Hepatocyte (in vitro differentiated cells): ENCODE results near the gene TFEB.

ENCODE experiments used
- EZH2 ChIP-seq: fragments of 200-600 bp; sonication (generic); IDR thresholded peaks from 2 replicates; pipeline ENCODE4 v1.6.1; 2016; ENCODE audit warnings: antibody characterized with exemption, mild to moderate bottlenecking, borderline replicate concordance
- TF ChIP-seq, protein P1 (sequence below): fragments of 200-600 bp; sonication (generic); IDR thresholded peaks from 2 replicates; pipeline ENCODE4 v1.5.1; 2016; ENCODE audit warnings: antibody characterized with exemption, mild to moderate bottlenecking; ENCODE audit not compliant: poor library complexity

DNA sequence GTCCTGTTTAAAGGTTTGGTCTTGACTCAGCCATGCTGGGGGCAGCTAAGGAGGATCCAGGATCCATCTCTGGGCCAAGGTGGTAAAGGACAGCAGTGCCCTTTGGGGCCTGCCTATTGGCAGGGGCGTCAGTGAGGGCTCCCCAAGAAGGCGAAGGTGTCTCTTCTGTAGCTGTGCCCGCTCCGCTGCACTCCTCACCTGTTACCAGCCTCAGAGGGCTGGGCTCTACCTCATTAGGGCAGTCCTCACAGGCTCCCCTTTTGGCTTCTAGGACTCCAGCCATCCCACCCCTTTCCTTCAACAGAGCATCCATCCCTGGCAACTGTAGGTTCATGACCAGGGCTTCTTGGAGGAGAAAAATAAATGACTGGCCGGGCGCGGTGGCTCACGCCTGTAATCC, 34.0 kb upstream of the TFEB start:
- TF ChIP-seq, protein P1, sequence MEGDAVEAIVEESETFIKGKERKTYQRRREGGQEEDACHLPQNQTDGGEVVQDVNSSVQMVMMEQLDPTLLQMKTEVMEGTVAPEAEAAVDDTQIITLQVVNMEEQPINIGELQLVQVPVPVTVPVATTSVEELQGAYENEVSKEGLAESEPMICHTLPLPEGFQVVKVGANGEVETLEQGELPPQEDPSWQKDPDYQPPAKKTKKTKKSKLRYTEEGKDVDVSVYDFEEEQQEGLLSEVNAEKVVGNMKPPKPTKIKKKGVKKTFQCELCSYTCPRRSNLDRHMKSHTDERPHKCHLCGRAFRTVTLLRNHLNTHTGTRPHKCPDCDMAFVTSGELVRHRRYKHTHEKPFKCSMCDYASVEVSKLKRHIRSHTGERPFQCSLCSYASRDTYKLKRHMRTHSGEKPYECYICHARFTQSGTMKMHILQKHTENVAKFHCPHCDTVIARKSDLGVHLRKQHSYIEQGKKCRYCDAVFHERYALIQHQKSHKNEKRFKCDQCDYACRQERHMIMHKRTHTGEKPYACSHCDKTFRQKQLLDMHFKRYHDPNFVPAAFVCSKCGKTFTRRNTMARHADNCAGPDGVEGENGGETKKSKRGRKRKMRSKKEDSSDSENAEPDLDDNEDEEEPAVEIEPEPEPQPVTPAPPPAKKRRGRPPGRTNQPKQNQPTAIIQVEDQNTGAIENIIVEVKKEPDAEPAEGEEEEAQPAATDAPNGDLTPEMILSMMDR = no peak
- no peak for TF ChIP-seq EZH2
